Activated CD8-positive, alpha-beta memory T cell treated with anti-CD3 and anti-CD28 coated beads, Interleukin-2, amount 50 U/mL, for 48 hours (primary cell): ENCODE measurements around the gene ZFP92.
"Not testable (repeated sequence)": the region's sequence is repeated elsewhere in the genome, so short reads cannot be mapped to it uniquely, and the experiment has no call there.

Experiments used
- DNase-seq: peaks from one replicate; pipeline ENCODE4 v3.0.0-alpha.2; 2020

Gene ZFP92

GRCh38 chrX:153387345-153387744 lies 23.9 kb upstream of the ZFP92 start:
- no peak for DNase-seq

DNA sequence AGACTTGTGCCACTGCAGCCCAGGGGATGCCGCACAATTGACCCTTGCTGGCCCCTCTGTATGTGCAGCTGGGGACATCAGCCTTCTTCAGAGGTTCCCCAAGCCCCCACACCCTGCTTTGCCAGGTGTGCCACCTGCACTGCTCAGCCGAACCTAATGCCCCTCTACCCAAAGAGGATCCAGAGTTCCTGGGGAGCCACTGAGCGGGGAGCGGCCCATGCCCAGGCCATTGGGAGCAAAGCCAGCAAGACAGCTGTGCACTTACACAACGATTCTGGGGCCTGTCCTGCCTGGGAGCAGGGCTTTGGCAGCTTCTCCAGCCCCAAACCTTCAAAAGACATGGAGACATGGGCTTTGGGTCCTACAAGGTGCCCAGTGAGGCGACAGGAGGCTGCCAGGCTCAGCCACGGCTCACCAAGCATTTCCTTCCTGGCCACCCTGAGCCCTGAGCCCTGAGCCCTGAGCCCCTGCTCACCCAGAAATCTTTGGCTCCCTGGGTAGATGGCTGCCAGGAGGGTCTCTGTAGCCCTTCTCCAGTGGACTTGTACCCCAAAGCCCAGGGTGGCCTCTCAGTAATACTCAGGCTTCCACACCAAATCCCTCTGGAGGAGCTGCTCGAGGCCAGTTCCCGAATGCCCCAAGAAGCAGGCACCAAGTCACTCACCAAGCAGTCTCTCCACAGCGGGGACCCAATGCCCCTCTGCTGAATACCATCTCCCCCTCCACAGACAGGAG lies 23.1 kb upstream of the ZFP92 start:
- no peak for DNase-seq

DNA sequence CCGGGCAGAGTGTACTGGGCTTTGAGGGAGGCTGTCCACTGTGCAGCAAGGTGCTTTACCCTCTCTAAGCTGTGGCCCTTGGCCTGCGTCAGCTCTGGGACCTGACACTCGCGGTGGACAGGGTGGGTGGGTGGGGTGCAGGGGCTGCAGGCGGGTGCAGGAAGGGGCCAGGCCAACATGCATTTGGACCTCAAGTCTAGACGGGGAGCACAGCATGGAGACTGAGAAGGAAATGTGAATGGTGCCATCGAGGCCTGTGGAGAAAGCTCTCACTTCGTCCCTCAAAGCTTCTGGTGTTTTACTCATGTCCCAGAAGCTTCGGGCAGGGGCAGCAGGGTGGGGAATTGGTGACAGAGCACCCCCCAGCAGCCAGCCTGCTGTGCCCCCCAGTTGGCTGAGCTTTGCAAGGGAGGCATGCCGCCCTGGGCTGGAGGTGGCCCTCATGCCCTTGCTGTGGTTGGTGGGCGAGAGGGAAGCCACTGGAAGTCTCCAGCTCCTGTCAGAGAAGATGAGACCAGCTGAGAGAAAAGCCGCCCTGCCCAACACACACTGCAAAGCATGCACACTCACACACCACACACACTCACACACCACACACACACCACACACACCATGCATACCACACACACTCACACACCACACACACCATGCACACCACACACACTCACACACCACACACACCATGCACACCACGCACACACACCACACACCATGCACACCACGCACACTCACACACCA lies 22.4 kb upstream of the ZFP92 start:
- DNase-seq, result no peak

DNA sequence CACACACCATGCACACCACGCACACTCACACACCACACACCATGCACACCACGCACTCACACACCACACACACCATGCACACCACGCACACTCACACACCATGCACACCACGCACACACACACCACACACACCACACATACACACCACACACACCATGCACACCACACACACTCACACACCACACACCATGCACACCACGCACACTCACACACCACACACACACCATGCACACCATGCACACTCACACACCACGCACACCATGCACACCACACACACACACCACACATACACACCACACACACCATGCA lies 21.9 kb upstream of the ZFP92 start:
- DNase-seq, result not testable (repeated sequence)

- DNase-seq, result no peak
These were observed 18.5 kb upstream of the ZFP92 start for GRCh38 chrX:153392642-153393321.

- DNase-seq, result no peak
These were observed 16.7 kb upstream of the ZFP92 start for GRCh38 chrX:153394612-153395011.

GRCh38 chrX:153395613-153396319 lies 15.5 kb upstream of the ZFP92 start:
- no peak for DNase-seq

DNA sequence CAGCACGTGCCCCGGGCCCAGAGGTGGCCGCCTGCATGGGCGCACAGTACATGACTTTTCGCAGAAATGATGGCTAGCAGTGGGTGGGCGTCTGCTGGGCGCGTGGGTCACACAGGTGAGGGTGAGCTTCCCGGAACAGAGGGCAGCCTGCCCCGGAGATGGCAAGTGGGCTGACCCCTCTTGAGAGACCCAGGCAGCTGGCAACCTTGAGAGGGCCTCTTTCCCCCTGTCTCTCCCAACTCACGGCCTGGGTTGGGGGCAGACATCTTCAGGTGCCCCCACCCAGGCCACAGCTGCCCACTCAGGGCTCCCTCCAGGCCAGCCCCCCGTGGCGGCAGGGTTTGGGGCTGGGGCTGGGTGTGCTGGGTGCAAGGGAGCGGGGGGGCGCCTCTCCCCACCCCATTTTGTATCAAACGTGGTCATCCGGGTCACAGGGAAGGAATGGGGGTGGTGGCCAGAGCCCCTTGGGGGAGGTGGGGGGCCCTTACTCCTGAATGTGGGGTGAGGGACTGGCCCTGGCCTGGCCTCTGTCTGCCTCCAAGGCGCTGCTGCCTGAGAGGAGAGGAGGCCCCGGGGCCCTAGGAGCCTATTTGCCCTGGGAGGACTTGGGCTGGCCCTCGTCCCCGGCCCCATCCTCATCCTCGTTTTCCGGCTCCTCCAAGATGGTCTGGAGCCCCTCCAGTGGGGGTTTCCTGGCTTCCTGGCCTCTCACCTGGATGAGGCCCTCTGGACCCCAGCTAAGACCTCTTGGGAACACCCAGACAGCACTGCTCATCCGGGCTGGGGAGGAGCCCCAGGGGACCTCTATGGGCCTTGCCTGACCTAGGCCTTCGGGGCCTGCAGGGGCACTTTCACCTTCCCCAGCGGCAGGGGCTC lies 14.7 kb upstream of the ZFP92 start:
- no peak for DNase-seq

- DNase-seq, result no peak
These were observed 13.9 kb upstream of the ZFP92 start for GRCh38 chrX:153397256-153397960.

GRCh38 chrX:153398275-153398960 lies 12.9 kb upstream of the ZFP92 start:
- DNase-seq, result no peak

GRCh38 chrX:153400146-153401132 lies 10.8 kb upstream of the ZFP92 start:
- peak; percentile 82 for DNase-seq

GRCh38 chrX:153401133-153401764 lies 10.0 kb upstream of the ZFP92 start, which contains the start of gene PNMA6E:
Gene PNMA6E, minus strand, starts transcription at chrX:153401350. Its CDS starts 2,501 bp downstream, at chrX:153398849.
- DNase-seq, result no peak

DNA sequence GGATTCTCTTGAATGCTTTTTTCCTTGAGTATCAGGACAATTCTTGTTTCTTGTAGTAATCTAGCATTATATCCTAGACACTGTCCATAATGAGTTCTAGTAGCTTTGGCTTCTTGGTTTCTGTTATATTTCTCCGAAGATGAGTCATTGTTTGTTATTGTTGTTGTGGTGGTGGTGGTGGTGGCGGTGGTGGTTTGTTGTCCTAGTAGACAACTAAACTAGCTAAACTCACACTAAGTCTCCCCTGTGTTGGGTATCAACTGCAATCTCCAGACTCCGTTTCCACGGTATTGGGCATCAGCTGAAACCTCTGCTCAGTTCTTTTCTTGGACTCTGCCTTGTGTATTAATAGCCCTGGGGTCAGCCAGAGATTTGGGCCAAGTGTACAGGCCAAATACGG lies 6.9 kb upstream of the ZFP92 start:
- not testable (repeated sequence) for DNase-seq

GRCh38 chrX:153405426-153405825 lies 5.8 kb upstream of the ZFP92 start:
- no peak for DNase-seq

GRCh38 chrX:153406011-153406410 lies 5.3 kb upstream of the ZFP92 start:
- no peak for DNase-seq

GRCh38 chrX:153406903-153407302 lies 4.4 kb upstream of the ZFP92 start:
- DNase-seq, result no peak

DNA sequence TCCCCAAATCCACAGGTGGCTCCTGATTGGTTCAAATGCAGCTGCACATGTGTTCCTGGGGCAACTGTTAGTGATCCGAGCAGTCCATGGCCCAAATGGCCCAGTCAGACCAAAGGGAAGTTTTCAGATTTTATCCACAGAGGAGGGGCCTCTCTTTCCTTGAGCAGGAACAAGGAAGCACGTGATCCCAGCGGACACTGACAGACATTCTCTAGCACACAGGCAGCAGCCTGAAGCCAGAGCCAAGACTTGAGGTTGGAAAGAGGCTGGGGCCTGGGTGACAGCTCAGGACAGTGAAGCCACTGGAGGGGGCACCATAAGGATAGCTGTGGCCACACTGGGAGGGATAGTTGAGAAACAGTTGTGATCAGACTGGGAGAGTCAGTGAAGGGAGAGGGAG lies 3.5 kb upstream of the ZFP92 start:
- no peak for DNase-seq

GRCh38 chrX:153408221-153408721 lies 3.0 kb upstream of the ZFP92 start:
- DNase-seq, result no peak

DNA sequence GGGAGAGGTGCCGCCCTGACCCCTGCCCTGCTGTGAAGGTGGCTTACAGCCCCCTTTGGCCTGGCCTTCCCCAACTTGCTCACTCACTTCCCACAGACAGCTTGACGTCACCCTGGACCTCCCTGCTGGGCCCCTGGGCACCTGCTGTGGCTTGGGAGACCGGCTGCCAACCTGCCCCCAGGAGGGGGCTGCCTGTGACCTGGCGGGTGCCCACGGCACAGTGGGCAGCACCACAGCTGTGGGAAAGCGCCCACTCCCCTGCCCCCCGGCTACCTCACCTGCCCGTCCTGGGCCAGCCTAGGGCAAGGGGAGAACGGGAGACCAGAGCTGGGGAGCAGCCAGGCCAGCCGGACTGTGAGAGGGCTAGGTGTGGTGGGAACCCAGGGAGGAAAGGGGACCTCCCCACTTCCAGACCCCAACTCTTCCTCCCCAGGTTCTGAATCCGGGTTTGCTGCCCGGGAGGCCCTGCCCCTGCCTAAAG lies 2.4 kb upstream of the ZFP92 start:
- no peak for DNase-seq
